ENCODE measurements around the gene CRB3. TPM values are rescaled to one million over a fixed set of nuclear protein-coding genes. Genes with fewer than 3 reads are reported as not detected.

Gene CRB3
- total RNA-seq, 4 donors from 2014 or later, result 10.2 TPM; not detected in 3

DNA sequence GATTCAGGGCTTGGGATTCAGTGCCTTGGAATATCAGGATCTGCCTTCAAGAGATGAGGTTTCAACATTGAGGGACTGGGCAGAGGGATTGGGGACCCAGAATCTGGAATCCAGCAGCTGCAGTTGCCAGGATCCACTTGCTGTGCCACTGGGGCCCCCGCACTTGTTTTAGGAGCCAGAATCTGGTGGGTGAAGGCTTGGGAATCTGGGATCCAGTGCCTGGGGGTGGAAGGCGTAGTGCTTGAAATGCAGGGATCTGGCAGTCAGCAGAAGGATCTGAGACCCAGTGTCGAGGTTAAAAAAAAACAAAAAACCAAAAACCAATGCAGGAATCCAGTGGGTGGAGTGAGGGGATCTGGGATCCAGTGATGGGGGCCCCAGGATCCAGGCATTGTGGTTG lies 23.2 kb upstream of the CRB3 start:
- H3K27me3 ChIP-seq, result no peaks in the 10 kb centered on the region
- intact Hi-C loops (cut with DNase I; ENCODE audit: low total_unique reads), result no loop called here
- TF ChIP-seq POLR2A (IDR thresholded peaks at IDR 0.05), result no peak
- TF ChIP-seq, protein P1, sequence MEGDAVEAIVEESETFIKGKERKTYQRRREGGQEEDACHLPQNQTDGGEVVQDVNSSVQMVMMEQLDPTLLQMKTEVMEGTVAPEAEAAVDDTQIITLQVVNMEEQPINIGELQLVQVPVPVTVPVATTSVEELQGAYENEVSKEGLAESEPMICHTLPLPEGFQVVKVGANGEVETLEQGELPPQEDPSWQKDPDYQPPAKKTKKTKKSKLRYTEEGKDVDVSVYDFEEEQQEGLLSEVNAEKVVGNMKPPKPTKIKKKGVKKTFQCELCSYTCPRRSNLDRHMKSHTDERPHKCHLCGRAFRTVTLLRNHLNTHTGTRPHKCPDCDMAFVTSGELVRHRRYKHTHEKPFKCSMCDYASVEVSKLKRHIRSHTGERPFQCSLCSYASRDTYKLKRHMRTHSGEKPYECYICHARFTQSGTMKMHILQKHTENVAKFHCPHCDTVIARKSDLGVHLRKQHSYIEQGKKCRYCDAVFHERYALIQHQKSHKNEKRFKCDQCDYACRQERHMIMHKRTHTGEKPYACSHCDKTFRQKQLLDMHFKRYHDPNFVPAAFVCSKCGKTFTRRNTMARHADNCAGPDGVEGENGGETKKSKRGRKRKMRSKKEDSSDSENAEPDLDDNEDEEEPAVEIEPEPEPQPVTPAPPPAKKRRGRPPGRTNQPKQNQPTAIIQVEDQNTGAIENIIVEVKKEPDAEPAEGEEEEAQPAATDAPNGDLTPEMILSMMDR (IDR thresholded peaks at IDR 0.05), result no peak
- DNase-seq, result no peak
- H3K4me3 ChIP-seq, result no peak overlapping the region
- H3K9me3 ChIP-seq, result no peaks in the 10 kb centered on the region
- no peaks in the 10 kb centered on the region for H3K4me1 ChIP-seq
- H3K27ac ChIP-seq, result no peak overlapping the region
- H3K36me3 ChIP-seq, result no peaks in the 10 kb centered on the region

DNA sequence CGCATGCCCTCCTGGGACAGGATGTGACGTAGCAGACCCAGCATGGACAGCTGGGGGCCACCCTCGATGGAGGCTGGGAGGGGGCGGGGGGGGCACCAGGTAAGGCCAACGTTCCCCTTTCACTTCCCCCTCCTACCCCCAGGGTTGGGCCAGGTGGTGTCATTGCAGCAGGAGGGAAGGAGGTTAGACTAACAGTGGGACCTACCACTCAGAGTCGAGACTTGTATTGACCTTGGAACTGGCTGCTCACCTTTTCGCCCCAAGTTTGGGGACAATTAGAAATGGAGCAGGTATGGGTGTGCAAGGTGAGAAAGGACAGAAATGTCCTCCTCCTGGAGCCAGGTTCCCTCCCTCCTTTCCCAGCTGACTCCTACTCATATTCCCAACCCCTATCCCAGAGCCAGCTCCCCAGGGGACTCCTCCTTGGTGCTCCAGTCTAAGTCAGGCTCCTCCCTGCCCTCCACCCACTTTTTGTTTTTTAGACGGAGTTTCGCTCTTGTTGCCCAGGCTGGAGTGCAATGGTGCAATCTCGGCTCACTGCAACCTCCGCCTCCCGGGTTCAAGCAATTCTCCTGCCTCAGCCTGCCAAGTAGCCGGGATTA lies 21.9 kb upstream of the CRB3 start:
- H3K9me3 ChIP-seq, result no peaks in the 10 kb centered on the region
- TF ChIP-seq POLR2A (IDR thresholded peaks at IDR 0.05), result no peak
- TF ChIP-seq, protein P1 (IDR thresholded peaks at IDR 0.05), result no peak
- no peak overlapping the region for H3K4me3 ChIP-seq
- no peak overlapping the region for H3K27ac ChIP-seq
- DNase-seq, result no peak
- intact Hi-C loops (cut with DNase I; ENCODE audit: low total_unique reads), result no loop called here
- H3K27me3 ChIP-seq, result no peaks in the 10 kb centered on the region
- H3K36me3 ChIP-seq, result no peaks in the 10 kb centered on the region
- no peaks in the 10 kb centered on the region for H3K4me1 ChIP-seq

DNA sequence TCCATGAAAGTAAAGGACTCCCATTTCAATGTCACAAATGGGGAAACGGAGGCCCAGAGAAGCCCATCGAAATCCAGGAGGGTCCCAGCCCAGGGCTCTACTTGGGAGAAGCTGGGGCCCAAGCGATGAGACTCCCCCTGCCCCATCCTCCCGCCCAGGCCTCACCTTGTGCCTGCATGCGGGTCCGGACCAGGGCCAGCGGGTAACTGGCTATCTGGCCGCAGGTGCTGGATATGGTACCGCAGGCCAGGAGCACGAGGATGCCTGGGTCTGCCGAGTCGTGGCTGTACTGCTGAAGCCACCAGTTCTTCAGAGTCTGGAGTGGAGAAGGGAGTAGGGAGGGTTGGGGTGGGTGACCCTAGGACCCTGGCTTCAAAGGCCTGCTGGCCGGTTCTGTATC lies 20.1 kb upstream of the CRB3 start:
- TF ChIP-seq, protein P1 (IDR thresholded peaks at IDR 0.05), result no peak
- Histone ChIP-seq H3K36me3 (no peaks in the 10 kb centered on the region), H3K4me3 (no peak overlapping the region), H3K9me3 (no peaks in the 10 kb centered on the region), H3K4me1 (no peaks in the 10 kb centered on the region), H3K27me3 (no peaks in the 10 kb centered on the region), H3K27ac (no peak overlapping the region)
- no peak for DNase-seq
- intact Hi-C loops (cut with DNase I; ENCODE audit: low total_unique reads), result no loop called here

GRCh38 chr19:6446452-6446851 lies 17.6 kb upstream of the CRB3 start:
- no peaks in the 10 kb centered on the region for H3K4me1 ChIP-seq
- TF ChIP-seq, protein P1 (IDR thresholded peaks at IDR 0.05), result no peak
- TF ChIP-seq POLR2A (IDR thresholded peaks at IDR 0.05), result no peak
- DNase-seq, result no peak
- no peaks in the 10 kb centered on the region for H3K9me3 ChIP-seq
- H3K27ac ChIP-seq, result no peak overlapping the region
- H3K4me3 ChIP-seq, result no peak overlapping the region
- no peaks in the 10 kb centered on the region for H3K27me3 ChIP-seq
- H3K36me3 ChIP-seq, result no peaks in the 10 kb centered on the region
- intact Hi-C loops (cut with DNase I; ENCODE audit: low total_unique reads), result no loop called here

DNA sequence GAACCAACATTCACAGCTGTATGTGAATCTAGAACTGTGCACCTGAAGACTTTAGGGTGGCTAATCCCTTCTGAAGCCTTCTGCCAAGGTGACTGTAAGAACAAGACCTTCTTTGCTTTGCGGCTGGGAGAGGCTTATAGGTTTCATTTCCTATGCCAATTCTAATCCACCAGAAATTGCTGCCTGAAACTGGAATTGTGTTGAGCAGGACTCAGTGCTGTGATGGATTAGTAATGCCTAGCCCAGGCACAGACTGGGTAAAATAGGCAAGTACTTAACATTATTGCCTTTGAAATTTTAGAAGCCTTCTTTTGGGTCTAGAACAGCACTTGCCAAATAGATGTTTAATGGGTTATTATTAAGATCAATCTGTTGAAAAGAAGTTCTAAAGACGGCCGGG lies 16.0 kb upstream of the CRB3 start:
- TF ChIP-seq, protein P1 (IDR thresholded peaks at IDR 0.05), result no peak
- no peak for TF ChIP-seq POLR2A (IDR thresholded peaks at IDR 0.05)
- no peak for DNase-seq
- Histone ChIP-seq H3K4me3 (no peak overlapping the region), H3K36me3 (no peaks in the 10 kb centered on the region), H3K4me1 (no peaks in the 10 kb centered on the region), H3K27ac (no peak overlapping the region), H3K27me3 (no peaks in the 10 kb centered on the region), H3K9me3 (no peaks in the 10 kb centered on the region)
- intact Hi-C loops (cut with DNase I; ENCODE audit: low total_unique reads), result no loop called here

Data from uterus (tissue), 4 donors.